H1 (cell line): ENCODE data around the gene SPDYE2B.
"Not testable (repeated sequence)": the region's sequence is repeated elsewhere in the genome, so short reads cannot be mapped to it uniquely, and the experiment has no call there.

Source experiments
- CBX5 ChIP-seq: fragments of 300-800, 300-1000 bp; sonication (generic); IDR thresholded peaks from 2 replicates; pipeline ENCODE4 v1.7.1; 2016; ENCODE audit warnings: antibody characterized with exemption, low read length, low read depth
- CHD1 ChIP-seq: IDR thresholded peaks from 2 replicates; pipeline ENCODE4 v1.6.1; 2012; ENCODE audit warnings: low read depth, low read length, improper control_type of control experiment
- CTCF ChIP-seq, 3 experiments: IDR thresholded peaks; 1 replicate in 2 of 3; 2 replicates in 1 of 3; pipeline versions ENCODE4 v1.5.1 to v1.6.1; 2011; ENCODE audit warnings: low read length in 3 of 3, mild to moderate bottlenecking in 3 of 3, inconsistent platforms in 2 of 3, low read depth in 1 of 3, moderate library complexity in 1 of 3; ENCODE audit not compliant: insufficient read depth in 1 of 3; ENCODE audit errors: control extremely low read depth in 1 of 3
- EP300 ChIP-seq, 2 experiments: IDR thresholded peaks; 1 replicate in 1 of 2; 2 replicates in 1 of 2; pipeline ENCODE4 v1.6.1; 2011 to 2012; ENCODE audit warnings: low read depth in 2 of 2, low read length in 2 of 2, mild to moderate bottlenecking in 2 of 2, borderline replicate concordance in 1 of 2, inconsistent platforms in 1 of 2, moderate library complexity in 1 of 2
- EZH2 ChIP-seq: fragments of 200-600 bp; sonication (generic); IDR thresholded peaks from 2 replicates; pipeline ENCODE4 v1.7.1; 2012; ENCODE audit warnings: low read depth, mild to moderate bottlenecking, moderate library complexity, low read length, inconsistent platforms; ENCODE audit not compliant: severe bottlenecking
- NANOG ChIP-seq: IDR thresholded peaks from 2 replicates; pipeline ENCODE4 v1.6.1; 2011; ENCODE audit warnings: low read length, low read depth, mild to moderate bottlenecking, inconsistent platforms; ENCODE audit not compliant: insufficient read depth, poor library complexity, severe bottlenecking
- RAD21 ChIP-seq, 2 experiments: IDR thresholded peaks in 1 of 2; conservative IDR thresholded peaks in 1 of 2; 2 replicates each; pipeline ENCODE4 v1.6.1; 2011; ENCODE audit warnings: low read depth in 2 of 2, low read length in 2 of 2, improper control_type of control experiment in 1 of 2, inconsistent platforms in 1 of 2, mild to moderate bottlenecking in 1 of 2, moderate library complexity in 1 of 2
- TEAD4 ChIP-seq: IDR thresholded peaks from 2 replicates; pipeline ENCODE4 v1.6.1; 2012; ENCODE audit warnings: low read depth, low read length, inconsistent platforms, mixed read lengths

DNA sequence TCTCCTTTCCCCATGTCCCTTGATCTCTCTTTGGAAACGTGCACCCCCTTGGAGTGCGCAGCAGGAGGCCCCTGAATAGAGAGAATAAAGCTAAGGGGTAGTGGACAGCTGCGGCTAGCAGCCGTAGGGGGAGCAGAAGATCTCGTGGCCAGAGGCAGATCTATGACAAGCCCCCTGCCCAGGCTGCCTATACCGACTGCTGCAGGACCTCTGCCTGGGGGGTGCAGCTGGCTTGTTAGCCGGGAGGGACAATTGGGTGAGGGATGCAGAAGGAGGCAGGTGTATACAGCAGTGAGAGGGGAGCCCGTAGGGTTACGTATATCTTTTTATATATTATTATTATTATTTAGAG lies 21.8 kb downstream of the SPDYE2B start:
- TF ChIP-seq CBX5; CTCF (IDR thresholded peaks at IDR 0.05; ENCODE audit: control extremely low read depth in 1 of 3, insufficient read depth in 1 of 3, low read depth in 1 of 3, low read length in 3 of 3); EZH2; NANOG; RAD21 (IDR thresholded peaks at IDR 0.05 in 1 of 2, conservative IDR thresholded peaks at IDR 0.05 in 1 of 2; ENCODE audit: low read depth in 2 of 2, low read length in 2 of 2); TEAD4; CHD1; EP300 (IDR thresholded peaks at IDR 0.05; ENCODE audit: borderline replicate concordance in 1 of 2, low read depth in 2 of 2, low read length in 2 of 2): not testable (repeated sequence)
